ENCODE results near the gene SKAP2.

SKAP2 gene

DNA sequence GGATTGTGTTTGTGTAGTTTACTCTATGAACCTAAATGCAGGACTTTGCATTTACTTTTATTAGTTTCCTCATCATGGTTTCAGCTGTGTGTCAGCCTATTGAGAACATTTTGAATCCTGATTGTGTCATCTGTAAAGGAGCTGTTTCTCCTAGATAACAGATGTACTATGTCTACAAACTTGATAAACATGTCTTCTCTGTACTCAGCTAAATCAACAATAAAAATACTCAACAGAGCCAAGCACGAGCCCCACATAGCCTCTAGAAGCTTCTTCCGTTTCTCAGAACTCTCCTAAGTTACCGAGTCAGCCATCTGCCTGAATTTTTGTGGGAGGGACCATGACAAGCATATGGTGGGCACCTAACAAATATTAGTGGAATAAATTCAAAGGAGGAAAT, 234.7 kb downstream of the SKAP2 start:
- H3K4me3 ChIP-seq (ENCODE audit: low read depth, low read length) = no peak overlapping the region
- POLR2A ChIA-PET = no interaction called here
- CTCF ChIA-PET = no interaction called here
- TF ChIP-seq, protein P1, sequence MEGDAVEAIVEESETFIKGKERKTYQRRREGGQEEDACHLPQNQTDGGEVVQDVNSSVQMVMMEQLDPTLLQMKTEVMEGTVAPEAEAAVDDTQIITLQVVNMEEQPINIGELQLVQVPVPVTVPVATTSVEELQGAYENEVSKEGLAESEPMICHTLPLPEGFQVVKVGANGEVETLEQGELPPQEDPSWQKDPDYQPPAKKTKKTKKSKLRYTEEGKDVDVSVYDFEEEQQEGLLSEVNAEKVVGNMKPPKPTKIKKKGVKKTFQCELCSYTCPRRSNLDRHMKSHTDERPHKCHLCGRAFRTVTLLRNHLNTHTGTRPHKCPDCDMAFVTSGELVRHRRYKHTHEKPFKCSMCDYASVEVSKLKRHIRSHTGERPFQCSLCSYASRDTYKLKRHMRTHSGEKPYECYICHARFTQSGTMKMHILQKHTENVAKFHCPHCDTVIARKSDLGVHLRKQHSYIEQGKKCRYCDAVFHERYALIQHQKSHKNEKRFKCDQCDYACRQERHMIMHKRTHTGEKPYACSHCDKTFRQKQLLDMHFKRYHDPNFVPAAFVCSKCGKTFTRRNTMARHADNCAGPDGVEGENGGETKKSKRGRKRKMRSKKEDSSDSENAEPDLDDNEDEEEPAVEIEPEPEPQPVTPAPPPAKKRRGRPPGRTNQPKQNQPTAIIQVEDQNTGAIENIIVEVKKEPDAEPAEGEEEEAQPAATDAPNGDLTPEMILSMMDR (IDR thresholded peaks at IDR 0.05; ENCODE audit: insufficient read depth, low read length, missing control alignments) = no peak
- no peak for DNase-seq (ENCODE audit: low read depth, low spot score)

DNA sequence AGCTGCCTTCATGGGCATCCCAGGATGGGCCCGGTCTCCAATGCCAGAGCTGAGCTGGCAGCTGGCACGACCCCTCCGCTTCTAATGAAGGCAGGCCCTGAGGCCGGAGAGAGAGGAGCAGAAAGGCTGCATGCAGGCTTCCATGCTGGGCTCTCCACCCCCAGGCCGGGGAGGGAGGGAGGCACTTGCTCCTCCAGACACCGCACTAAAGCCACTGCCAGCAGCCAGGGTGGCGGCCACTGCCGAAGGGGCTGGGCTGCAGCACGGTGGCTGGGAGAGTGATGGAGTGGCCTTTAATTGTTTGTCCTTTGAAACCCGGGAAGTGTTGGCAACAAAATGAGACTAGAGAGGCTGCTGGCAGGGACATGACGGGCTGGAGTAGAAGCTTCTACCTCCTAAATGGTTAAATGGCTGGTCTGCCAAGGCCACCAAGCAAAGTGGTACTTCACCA, 236.5 kb downstream of the SKAP2 start:
- TF ChIP-seq, protein P1 (IDR thresholded peaks at IDR 0.05; ENCODE audit: insufficient read depth, low read length, missing control alignments) = no peak
- ChIA-PET POLR2A (no interaction called here), CTCF (no interaction called here)
- H3K4me3 ChIP-seq (ENCODE audit: low read depth, low read length) = no peak overlapping the region
- no peak for DNase-seq (ENCODE audit: low read depth, low spot score)

DNA sequence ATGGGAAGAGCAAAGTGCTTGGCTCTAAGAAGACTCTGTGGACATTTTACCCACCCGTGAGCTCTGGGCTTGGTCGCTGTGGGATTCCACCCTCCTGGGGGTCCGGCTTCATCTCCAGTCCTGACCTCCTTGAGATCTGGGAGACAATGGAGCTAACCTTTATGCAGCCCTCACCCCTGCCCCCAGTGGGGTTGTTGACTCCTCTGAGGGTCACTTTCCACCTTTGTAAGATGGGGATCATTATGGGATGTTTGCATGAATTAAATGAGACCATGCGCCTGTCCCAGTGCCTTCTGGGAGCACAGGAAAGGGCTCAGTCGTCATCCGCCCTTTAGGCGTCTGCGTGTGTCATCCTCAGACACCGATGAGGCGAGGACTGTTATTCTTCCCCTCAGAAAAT, 237.2 kb downstream of the SKAP2 start:
- ChIA-PET POLR2A (no interaction called here), CTCF (no interaction called here)
- DNase-seq (ENCODE audit: low read depth, low spot score) = no peak
- TF ChIP-seq, protein P1 (IDR thresholded peaks at IDR 0.05; ENCODE audit: insufficient read depth, low read length, missing control alignments) = no peak
- H3K4me3 ChIP-seq (ENCODE audit: low read depth, low read length) = no peak overlapping the region

DNA sequence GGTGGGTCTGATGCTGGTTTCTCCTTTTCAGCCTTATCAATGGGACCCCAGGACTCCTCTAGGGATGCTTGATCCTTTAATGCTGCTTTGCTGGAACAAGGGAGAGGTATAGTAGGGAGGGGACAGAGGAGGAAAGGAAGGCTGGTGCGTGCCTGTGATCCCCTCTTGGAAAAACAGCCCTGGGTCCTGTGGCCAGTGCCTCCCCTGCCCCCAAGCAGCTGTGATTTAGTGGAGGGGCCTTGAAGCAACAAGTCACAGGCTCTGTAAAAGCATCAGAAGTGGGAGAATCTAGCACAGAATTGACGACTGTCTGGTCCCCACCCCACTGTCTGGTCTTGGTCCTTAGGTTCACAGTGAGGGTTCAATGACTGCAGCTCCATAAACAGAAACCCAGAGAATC, 237.7 kb downstream of the SKAP2 start:
- DNase-seq (ENCODE audit: low read depth, low spot score) = no peak
- H3K4me3 ChIP-seq (ENCODE audit: low read depth, low read length) = no peak overlapping the region
- ChIA-PET POLR2A (no interaction called here), CTCF (no interaction called here)
- TF ChIP-seq, protein P1 (IDR thresholded peaks at IDR 0.05; ENCODE audit: insufficient read depth, low read length, missing control alignments) = no peak

DNA sequence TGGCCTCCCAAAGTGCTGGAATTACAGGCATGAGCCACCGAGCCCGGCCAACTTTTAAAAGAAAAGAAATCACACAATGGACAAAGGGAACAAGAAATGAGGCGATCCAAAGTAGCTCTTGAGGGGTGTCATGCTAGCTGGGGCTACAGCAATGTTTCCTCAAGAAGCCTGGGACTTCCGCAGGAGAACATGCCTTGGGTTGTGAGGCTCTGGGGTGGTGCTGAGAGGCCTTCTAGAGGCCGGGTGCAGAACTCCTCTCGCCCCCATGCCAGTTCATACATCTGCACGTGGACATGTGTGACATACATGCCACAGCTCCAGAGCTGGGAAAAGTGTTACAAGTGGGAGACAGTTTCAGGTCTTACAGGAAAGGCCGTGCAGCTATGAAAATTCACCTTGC, 238.2 kb downstream of the SKAP2 start:
- CTCF ChIA-PET = no interaction called here
- H3K4me3 ChIP-seq (ENCODE audit: low read depth, low read length) = no peak overlapping the region
- POLR2A ChIA-PET = no interaction called here
- TF ChIP-seq, protein P1 (IDR thresholded peaks at IDR 0.05; ENCODE audit: insufficient read depth, low read length, missing control alignments) = no peak
- no peak for DNase-seq (ENCODE audit: low read depth, low spot score)

DNA sequence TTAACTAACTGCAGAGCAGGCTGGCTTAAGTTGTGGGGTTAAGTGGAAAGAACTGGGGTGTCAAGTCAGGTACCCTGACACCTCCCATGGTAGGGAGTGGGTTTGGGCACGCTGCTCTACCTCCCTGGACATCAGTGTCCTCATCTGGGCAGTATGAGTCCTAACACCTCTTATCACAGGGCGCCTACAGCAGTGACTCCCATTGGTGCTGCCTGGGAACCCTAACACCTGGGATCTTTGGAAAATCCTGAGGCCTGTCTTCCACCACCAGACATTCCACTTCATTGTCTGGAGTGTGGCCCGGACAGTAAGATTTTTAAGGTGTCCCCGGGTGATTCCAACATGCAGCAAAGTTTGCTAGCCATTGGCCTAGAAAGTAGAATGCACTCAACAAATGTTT, 239.1 kb downstream of the SKAP2 start:
- ChIA-PET CTCF (no interaction called here), POLR2A (no interaction called here)
- no peak for DNase-seq (ENCODE audit: low read depth, low spot score)
- no peak overlapping the region for H3K4me3 ChIP-seq (ENCODE audit: low read depth, low read length)
- TF ChIP-seq, protein P1 (IDR thresholded peaks at IDR 0.05; ENCODE audit: insufficient read depth, low read length, missing control alignments) = no peak
